GM12878 (cell line): ENCODE data around the gene DDX21. TPM values are rescaled to one million over a fixed set of nuclear protein-coding genes. Genes with fewer than 3 reads are reported as not detected.

Experiments
- ASH2L ChIP-seq: fragments of 300-600, 200-600 bp; sonication (generic); IDR thresholded peaks from 2 replicates; pipeline ENCODE4 v1.6.1; 2017; ENCODE audit warnings: low read depth, mild to moderate bottlenecking, borderline replicate concordance
- BCL3 ChIP-seq: IDR thresholded peaks from 2 replicates; pipeline ENCODE4 v1.6.1; 2011; ENCODE audit warnings: borderline replicate concordance, low read depth, mild to moderate bottlenecking, moderate library complexity, low read length; ENCODE audit not compliant: insufficient read depth, poor library complexity, severe bottlenecking
- BMI1 ChIP-seq: fragments of 450-650 bp; IDR thresholded peaks from 2 replicates; pipeline ENCODE4 v1.6.1; 2016; ENCODE audit warnings: mild to moderate bottlenecking, moderate library complexity, borderline replicate concordance
- CHD4 ChIP-seq: fragments of 200-600 bp; sonication (generic); IDR thresholded peaks from 2 replicates; pipeline ENCODE4 v1.6.1; 2016; ENCODE audit warnings: mild to moderate bottlenecking
- ESRRA ChIP-seq: IDR thresholded peaks from 2 replicates; pipeline ENCODE4 v1.6.1; 2012; ENCODE audit warnings: mild to moderate bottlenecking, low read length, improper control_type of control experiment
- GABPA ChIP-seq: IDR thresholded peaks from 2 replicates; pipeline ENCODE4 v1.6.1; 2014; ENCODE audit warnings: antibody characterized with exemption, low read depth, mild to moderate bottlenecking, inconsistent platforms
- HCFC1 ChIP-seq: fragments of 150-350 bp; IDR thresholded peaks from 2 replicates; pipeline ENCODE4 v1.6.1; 2014; ENCODE audit warnings: low read length
- HDAC6 ChIP-seq: fragments of 200-600 bp; sonication (generic); IDR thresholded peaks from one replicate; pipeline ENCODE4 v1.8.0; 2017; ENCODE audit warnings: antibody characterized with exemption; ENCODE audit not compliant: unreplicated experiment
- HDGF ChIP-seq: fragments of 450-650 bp; IDR thresholded peaks from 2 replicates; pipeline ENCODE4 v1.6.1; 2016; ENCODE audit warnings: antibody characterized with exemption
- HSF1 ChIP-seq: fragments of 150-350 bp; IDR thresholded peaks from 2 replicates; pipeline ENCODE4 v1.6.1; 2014; ENCODE audit warnings: mild to moderate bottlenecking, low read depth, low read length
- IRF3 ChIP-seq: fragments of 450-650 bp; IDR thresholded peaks from 2 replicates; pipeline ENCODE4 v1.6.1; 2014; ENCODE audit warnings: mild to moderate bottlenecking
- NKRF ChIP-seq: fragments of 450-650 bp; conservative IDR thresholded peaks from 2 replicates; pipeline ENCODE4 v1.6.1; 2017; ENCODE audit warnings: mild to moderate bottlenecking, moderate library complexity
- PAX5 ChIP-seq: IDR thresholded peaks from 2 replicates; pipeline ENCODE4 v1.6.1; 2011; ENCODE audit warnings: low read depth, low read length, borderline replicate concordance
- REST ChIP-seq: IDR thresholded peaks from 2 replicates; pipeline ENCODE4 v1.6.1; 2012; ENCODE audit warnings: mild to moderate bottlenecking, low read depth, low read length
- TBL1XR1 ChIP-seq: IDR thresholded peaks from 2 replicates; pipeline ENCODE4 v1.6.1; 2012; ENCODE audit warnings: low read depth, low read length, improper control_type of control experiment
- TCF7 ChIP-seq: IDR thresholded peaks from 2 replicates; pipeline ENCODE4 v1.6.1; 2014; ENCODE audit warnings: antibody characterized with exemption, borderline replicate concordance
- ZBTB33 ChIP-seq: fragments of 450-650 bp; IDR thresholded peaks from 2 replicates; pipeline ENCODE4 v1.6.1; 2017; ENCODE audit warnings: mild to moderate bottlenecking
- ZNF274 ChIP-seq: IDR thresholded peaks from one replicate; pipeline ENCODE4 v1.8.0; 2011; ENCODE audit not compliant: insufficient read length, insufficient read depth
- polyA plus RNA-seq, 11 experiments: library from polyadenylated mRNA; depleted of rRNA in 4 of 11; unstranded in 6 of 11; stranded (reverse) in 5 of 11; fragments of >200 nt; fragmentation: Nextera tagmentation in 4 of 11; fragmentation: Illumina TruSeq in 1 of 11; extraction: Ambion mirVana in 4 of 11; extraction: Trizol in 1 of 11; gene quantifications; 1 replicate in 1 of 11; 2 replicates in 10 of 11; pipeline versions ENCODE4 v1.2.1 to v1.2.3, GENCODE V29; 2011 to 2016; ENCODE audit warnings: inconsistent platforms in 2 of 11, missing spikeins in 2 of 11, low read depth in 1 of 11
- total RNA-seq, 4 experiments: library from RNA; depleted of rRNA in 3 of 4; stranded (reverse); fragments of >200 nt in 3 of 4; fragmentation: Illumina TruSeq in 1 of 4; extraction: Trizol in 1 of 4; gene quantifications; 2 replicates each; pipeline versions ENCODE4 v1.2.1 to v1.2.3, GENCODE V29; 2013 to 2021

DDX21 gene
- total and polyA plus RNA-seq, 10 of the 15 experiments (the other 5 are each of a cell fraction or from before 2014, with no cell fraction given): 41.1 to 182 (median 116) TPM

GRCh38 chr10:68988530-68989316 is 32.8 kb downstream of the DDX21 start, which contains the start of gene KIFBP (continued):
- TF ChIP-seq NKRF: peak; percentile 90
- TF ChIP-seq ZNF274: no peak
- peak; percentile 50 for TF ChIP-seq HDAC6
- TF ChIP-seq ESRRA: no peak
- TF ChIP-seq CHD4: no peak
- no peak for TF ChIP-seq GABPA
- TF ChIP-seq HSF1: no peak
- no peak for TF ChIP-seq TCF7
- peak; percentile 33; the same call in 1 of the 2 replicates for TF ChIP-seq HCFC1
- no peak for TF ChIP-seq REST
- no peak for TF ChIP-seq TBL1XR1
- no peak for TF ChIP-seq PAX5
- TF ChIP-seq ASH2L: no peak
- TF ChIP-seq BCL3: no peak
- TF ChIP-seq BMI1: peak; percentile 87
- TF ChIP-seq HDGF: peak; percentile 12; the same call in 1 of the 2 replicates
- no peak for TF ChIP-seq ZBTB33
- no peak for TF ChIP-seq IRF3
